WTC11 (cell line): ENCODE data around the gene ST6GALNAC5. TPM values are rescaled to one million over a fixed set of nuclear protein-coding genes. Genes with fewer than 3 reads are reported as not detected.
A peak's percentile ranks its signal among the peaks of the same experiment; 100 is the strongest.

Experiments used
- ATAC-seq: fragments of 200-7000 bp; cut with Tn5 transposase; 2 replicates; pipeline ENCODE4 v1.10.0; 2021; ENCODE audit warnings: mild to moderate bottlenecking, moderate library complexity
- CTCF ChIA-PET: fragments of 300-600 bp; sonication (Branson Sonifier 250); formaldehyde crosslinking; loops from one replicate; lab custom pipeline; 2021; ENCODE audit warnings: antibody characterized with exemption; lab: Charles Lee
- POLR2A ChIA-PET: fragments of 350-600 bp; sonication (Branson Sonifier 250); formaldehyde crosslinking; loops from one replicate; lab custom pipeline; 2021; ENCODE audit warnings: antibody characterized with exemption; lab: Charles Lee
- DNase-seq: peaks from one replicate; pipeline ENCODE4 v3.0.0; 2021; ENCODE audit warnings: low spot score
- H3K27ac Mint-ChIP-seq: 2 replicates; pipeline ENCODE4 v1.8.0; 2021; ENCODE audit warnings: mixed read lengths
- H3K27me3 Mint-ChIP-seq: 2 replicates; pipeline ENCODE4 v1.8.0; 2021; ENCODE audit warnings: low read depth, mild to moderate bottlenecking, moderate library complexity, mixed read lengths
- H3K36me3 Mint-ChIP-seq: 2 replicates; pipeline ENCODE4 v1.8.0; 2021; ENCODE audit warnings: mixed read lengths
- H3K4me1 Mint-ChIP-seq: 2 replicates; pipeline ENCODE4 v1.8.0; 2022; ENCODE audit warnings: mixed read lengths
- H3K4me3 Mint-ChIP-seq: 2 replicates; pipeline ENCODE4 v1.8.0; 2021; ENCODE audit warnings: mild to moderate bottlenecking, moderate library complexity, mixed read lengths
- H3K9me3 Mint-ChIP-seq: 2 replicates; pipeline ENCODE4 v1.8.0; 2021; ENCODE audit warnings: mixed read lengths
- EMX1 ChIP-seq: fragments of 250-450 bp; sonication (Bioruptor Pico); IDR thresholded peaks from 2 replicates; pipeline ENCODE4 v1.8.0; 2021; ENCODE audit warnings: mild to moderate bottlenecking
- ESRRA ChIP-seq: sonication (generic); formaldehyde crosslinking; IDR thresholded peaks from 2 replicates; pipeline ENCODE4 v1.8.1; 2022; ENCODE audit warnings: mild to moderate bottlenecking, missing genetic modification reagents, borderline replicate concordance
- FOXJ3 ChIP-seq: sonication (generic); formaldehyde crosslinking; IDR thresholded peaks from 2 replicates; pipeline ENCODE4 v1.9.0; 2021; ENCODE audit warnings: missing genetic modification reagents, mild to moderate bottlenecking, borderline replicate concordance
- GABPB1 ChIP-seq: sonication (generic); formaldehyde crosslinking; IDR thresholded peaks from 2 replicates; pipeline ENCODE4 v1.8.1; 2023; ENCODE audit warnings: mild to moderate bottlenecking, missing genetic modification reagents
- GTF2I ChIP-seq: fragments of 250-450 bp; sonication (Bioruptor Pico); conservative IDR thresholded peaks from 2 replicates; pipeline ENCODE4 v1.4.0; 2021; ENCODE audit warnings: mild to moderate bottlenecking
- JAZF1 ChIP-seq: fragments of 250-450 bp; sonication (Bioruptor Pico); IDR thresholded peaks from 2 replicates; pipeline ENCODE4 v1.9.0; 2021; ENCODE audit warnings: moderate library complexity, mild to moderate bottlenecking, inconsistent platforms
- JUN ChIP-seq: sonication (generic); formaldehyde crosslinking; IDR thresholded peaks from 2 replicates; pipeline ENCODE4 v1.8.0; 2023; ENCODE audit warnings: mild to moderate bottlenecking, missing genetic modification reagents
- NR2C2 ChIP-seq: sonication (generic); formaldehyde crosslinking; IDR thresholded peaks from 2 replicates; pipeline ENCODE4 v1.8.0; 2022; ENCODE audit warnings: mild to moderate bottlenecking, missing genetic modification reagents
- TCF7 ChIP-seq: sonication (generic); formaldehyde crosslinking; IDR thresholded peaks from 2 replicates; pipeline ENCODE4 v1.8.0; 2022; ENCODE audit warnings: mild to moderate bottlenecking, low read depth, missing genetic modification reagents, moderate library complexity
- ZNF263 ChIP-seq: sonication (generic); formaldehyde crosslinking; IDR thresholded peaks from 2 replicates; pipeline ENCODE4 v1.8.1; 2022; ENCODE audit warnings: low read depth, mild to moderate bottlenecking, moderate library complexity, missing genetic modification reagents
- ZNF317 ChIP-seq: sonication (generic); formaldehyde crosslinking; IDR thresholded peaks from 2 replicates; pipeline ENCODE4 v1.8.1; 2023; ENCODE audit warnings: low read depth, mild to moderate bottlenecking, moderate library complexity, missing genetic modification reagents, borderline replicate concordance
- ZNF396 ChIP-seq: fragments of 250-450 bp; sonication (Bioruptor Pico); IDR thresholded peaks from 2 replicates; pipeline ENCODE4 v1.8.0; 2021; ENCODE audit warnings: mild to moderate bottlenecking, moderate library complexity, borderline replicate concordance
- total RNA-seq: library from RNA; stranded (reverse); gene quantifications from 3 replicates; pipeline ENCODE4 v1.2.3, GENCODE V29; 2021
- TF ChIP-seq, protein P1 (sequence below): sonication (generic); formaldehyde crosslinking; IDR thresholded peaks from 2 replicates; pipeline ENCODE4 v1.8.0; 2023; ENCODE audit warnings: mild to moderate bottlenecking, missing genetic modification reagents
- TF ChIP-seq, protein P2 (sequence below): sonication (generic); formaldehyde crosslinking; IDR thresholded peaks from 2 replicates; pipeline ENCODE4 v1.8.1; 2023; ENCODE audit warnings: mild to moderate bottlenecking, missing genetic modification reagents, moderate library complexity
- TF ChIP-seq, protein P3 (sequence below): sonication (generic); formaldehyde crosslinking; IDR thresholded peaks from 2 replicates; pipeline ENCODE4 v1.8.0; 2023; ENCODE audit warnings: missing genetic modification reagents, mild to moderate bottlenecking, borderline replicate concordance
- TF ChIP-seq, protein P4 (sequence below): fragments of 250-450 bp; sonication (Bioruptor Pico); IDR thresholded peaks from 2 replicates; pipeline ENCODE4 v2.1.2; 2022; ENCODE audit warnings: mild to moderate bottlenecking, moderate library complexity

Gene ST6GALNAC5
- total RNA-seq, 1 experiment from 2014 or later = 9.6 TPM

DNA sequence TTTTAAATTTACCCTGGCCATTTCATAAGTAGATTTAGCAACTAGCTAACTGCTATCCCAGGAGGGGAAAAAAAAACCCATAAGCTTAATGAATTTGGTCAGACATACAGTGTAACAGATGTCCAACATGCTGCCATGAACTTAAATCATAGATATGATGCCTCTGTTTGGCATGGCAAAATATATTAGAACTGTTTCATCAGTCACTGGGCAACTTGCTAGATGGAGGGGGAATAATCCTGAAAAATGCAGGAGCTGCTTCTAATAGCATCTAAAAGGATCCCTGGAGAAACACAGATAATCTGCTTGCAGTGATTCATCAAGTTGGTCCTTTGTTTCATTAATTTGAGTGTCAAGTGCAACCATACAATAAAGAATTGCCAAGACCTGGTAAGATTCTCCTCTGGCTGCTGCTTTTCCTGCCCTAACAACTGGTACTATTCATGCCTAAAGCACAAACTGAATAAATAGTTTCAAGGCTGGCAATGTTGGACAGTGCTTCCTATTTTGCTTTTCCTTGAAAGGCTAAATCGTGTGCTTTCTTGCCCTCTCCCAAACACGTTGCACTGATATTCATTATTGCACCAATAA is 1.5 kb upstream of the ST6GALNAC5 start:
- H3K27me3 Mint-ChIP-seq = peaks cover 25% of the 10 kb centered on the region
- POLR2A ChIA-PET = no interaction called here
- TF ChIP-seq FOXJ3 (CRISPR knock-in tag) = no peak
- TF ChIP-seq, protein P1, sequence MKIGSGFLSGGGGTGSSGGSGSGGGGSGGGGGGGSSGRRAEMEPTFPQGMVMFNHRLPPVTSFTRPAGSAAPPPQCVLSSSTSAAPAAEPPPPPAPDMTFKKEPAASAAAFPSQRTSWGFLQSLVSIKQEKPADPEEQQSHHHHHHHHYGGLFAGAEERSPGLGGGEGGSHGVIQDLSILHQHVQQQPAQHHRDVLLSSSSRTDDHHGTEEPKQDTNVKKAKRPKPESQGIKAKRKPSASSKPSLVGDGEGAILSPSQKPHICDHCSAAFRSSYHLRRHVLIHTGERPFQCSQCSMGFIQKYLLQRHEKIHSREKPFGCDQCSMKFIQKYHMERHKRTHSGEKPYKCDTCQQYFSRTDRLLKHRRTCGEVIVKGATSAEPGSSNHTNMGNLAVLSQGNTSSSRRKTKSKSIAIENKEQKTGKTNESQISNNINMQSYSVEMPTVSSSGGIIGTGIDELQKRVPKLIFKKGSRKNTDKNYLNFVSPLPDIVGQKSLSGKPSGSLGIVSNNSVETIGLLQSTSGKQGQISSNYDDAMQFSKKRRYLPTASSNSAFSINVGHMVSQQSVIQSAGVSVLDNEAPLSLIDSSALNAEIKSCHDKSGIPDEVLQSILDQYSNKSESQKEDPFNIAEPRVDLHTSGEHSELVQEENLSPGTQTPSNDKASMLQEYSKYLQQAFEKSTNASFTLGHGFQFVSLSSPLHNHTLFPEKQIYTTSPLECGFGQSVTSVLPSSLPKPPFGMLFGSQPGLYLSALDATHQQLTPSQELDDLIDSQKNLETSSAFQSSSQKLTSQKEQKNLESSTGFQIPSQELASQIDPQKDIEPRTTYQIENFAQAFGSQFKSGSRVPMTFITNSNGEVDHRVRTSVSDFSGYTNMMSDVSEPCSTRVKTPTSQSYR (CRISPR knock-in tag) = no peak
- TF ChIP-seq, protein P2, sequence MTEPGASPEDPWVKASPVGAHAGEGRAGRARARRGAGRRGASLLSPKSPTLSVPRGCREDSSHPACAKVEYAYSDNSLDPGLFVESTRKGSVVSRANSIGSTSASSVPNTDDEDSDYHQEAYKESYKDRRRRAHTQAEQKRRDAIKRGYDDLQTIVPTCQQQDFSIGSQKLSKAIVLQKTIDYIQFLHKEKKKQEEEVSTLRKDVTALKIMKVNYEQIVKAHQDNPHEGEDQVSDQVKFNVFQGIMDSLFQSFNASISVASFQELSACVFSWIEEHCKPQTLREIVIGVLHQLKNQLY (CRISPR knock-in tag) = no peak
- TF ChIP-seq JUN (CRISPR knock-in tag) = no peak
- TF ChIP-seq JAZF1 (CRISPR knock-in tag) = no peak
- no peak for TF ChIP-seq GABPB1 (CRISPR knock-in tag)
- TF ChIP-seq ZNF263 (CRISPR knock-in tag) = no peak
- TF ChIP-seq GTF2I (CRISPR knock-in tag) = no peak
- TF ChIP-seq TCF7 = no peak
- TF ChIP-seq EMX1 (CRISPR knock-in tag) = no peak
- TF ChIP-seq, protein P3, sequence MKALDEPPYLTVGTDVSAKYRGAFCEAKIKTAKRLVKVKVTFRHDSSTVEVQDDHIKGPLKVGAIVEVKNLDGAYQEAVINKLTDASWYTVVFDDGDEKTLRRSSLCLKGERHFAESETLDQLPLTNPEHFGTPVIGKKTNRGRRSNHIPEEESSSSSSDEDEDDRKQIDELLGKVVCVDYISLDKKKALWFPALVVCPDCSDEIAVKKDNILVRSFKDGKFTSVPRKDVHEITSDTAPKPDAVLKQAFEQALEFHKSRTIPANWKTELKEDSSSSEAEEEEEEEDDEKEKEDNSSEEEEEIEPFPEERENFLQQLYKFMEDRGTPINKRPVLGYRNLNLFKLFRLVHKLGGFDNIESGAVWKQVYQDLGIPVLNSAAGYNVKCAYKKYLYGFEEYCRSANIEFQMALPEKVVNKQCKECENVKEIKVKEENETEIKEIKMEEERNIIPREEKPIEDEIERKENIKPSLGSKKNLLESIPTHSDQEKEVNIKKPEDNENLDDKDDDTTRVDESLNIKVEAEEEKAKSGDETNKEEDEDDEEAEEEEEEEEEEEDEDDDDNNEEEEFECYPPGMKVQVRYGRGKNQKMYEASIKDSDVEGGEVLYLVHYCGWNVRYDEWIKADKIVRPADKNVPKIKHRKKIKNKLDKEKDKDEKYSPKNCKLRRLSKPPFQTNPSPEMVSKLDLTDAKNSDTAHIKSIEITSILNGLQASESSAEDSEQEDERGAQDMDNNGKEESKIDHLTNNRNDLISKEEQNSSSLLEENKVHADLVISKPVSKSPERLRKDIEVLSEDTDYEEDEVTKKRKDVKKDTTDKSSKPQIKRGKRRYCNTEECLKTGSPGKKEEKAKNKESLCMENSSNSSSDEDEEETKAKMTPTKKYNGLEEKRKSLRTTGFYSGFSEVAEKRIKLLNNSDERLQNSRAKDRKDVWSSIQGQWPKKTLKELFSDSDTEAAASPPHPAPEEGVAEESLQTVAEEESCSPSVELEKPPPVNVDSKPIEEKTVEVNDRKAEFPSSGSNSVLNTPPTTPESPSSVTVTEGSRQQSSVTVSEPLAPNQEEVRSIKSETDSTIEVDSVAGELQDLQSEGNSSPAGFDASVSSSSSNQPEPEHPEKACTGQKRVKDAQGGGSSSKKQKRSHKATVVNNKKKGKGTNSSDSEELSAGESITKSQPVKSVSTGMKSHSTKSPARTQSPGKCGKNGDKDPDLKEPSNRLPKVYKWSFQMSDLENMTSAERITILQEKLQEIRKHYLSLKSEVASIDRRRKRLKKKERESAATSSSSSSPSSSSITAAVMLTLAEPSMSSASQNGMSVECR (CRISPR knock-in tag) = no peak
- TF ChIP-seq, protein P4, sequence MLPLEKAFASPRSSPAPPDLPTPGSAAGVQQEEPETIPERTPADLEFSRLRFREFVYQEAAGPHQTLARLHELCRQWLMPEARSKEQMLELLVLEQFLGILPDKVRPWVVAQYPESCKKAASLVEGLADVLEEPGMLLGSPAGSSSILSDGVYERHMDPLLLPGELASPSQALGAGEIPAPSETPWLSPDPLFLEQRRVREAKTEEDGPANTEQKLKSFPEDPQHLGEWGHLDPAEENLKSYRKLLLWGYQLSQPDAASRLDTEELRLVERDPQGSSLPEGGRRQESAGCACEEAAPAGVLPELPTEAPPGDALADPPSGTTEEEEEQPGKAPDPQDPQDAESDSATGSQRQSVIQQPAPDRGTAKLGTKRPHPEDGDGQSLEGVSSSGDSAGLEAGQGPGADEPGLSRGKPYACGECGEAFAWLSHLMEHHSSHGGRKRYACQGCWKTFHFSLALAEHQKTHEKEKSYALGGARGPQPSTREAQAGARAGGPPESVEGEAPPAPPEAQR (CRISPR knock-in tag) = no peak
- no peak for TF ChIP-seq ZNF396
- no peak for TF ChIP-seq NR2C2
- no peaks in the 10 kb centered on the region for H3K36me3 Mint-ChIP-seq
- H3K27ac Mint-ChIP-seq = no peak overlapping the region
- DNase-seq (no peak), ATAC-seq (no peak)
- CTCF ChIA-PET = interaction anchor here (1.5 kb wide), 1 partner anchor 712 kb away, joined by 5 read pairs; no protein-coding TSS in a partner anchor
- H3K4me1 Mint-ChIP-seq = peaks cover 12% of the 10 kb centered on the region; the same call in 1 of the 2 replicates
- peaks cover 5% of the 10 kb centered on the region; the same call in 1 of the 2 replicates for H3K9me3 Mint-ChIP-seq
- H3K4me3 Mint-ChIP-seq = no peak overlapping the region

DNA sequence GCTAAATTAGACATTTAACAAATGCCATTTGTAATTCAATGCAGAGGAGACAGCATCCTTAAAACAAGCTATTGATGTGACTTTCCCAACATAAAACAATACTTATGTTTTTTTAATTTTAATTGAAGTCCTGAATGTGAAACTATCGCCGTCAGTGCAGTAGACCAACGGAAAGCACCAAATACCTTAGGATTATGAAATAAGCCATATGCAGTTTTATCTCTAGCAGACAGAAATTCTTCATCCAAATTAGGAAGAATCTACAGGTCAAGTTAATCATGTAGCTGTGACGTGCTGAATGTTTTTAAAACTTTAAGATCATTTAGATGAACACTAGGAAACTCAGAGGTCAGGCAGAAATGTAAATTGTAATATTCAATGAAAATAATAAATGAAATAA is 714 bp upstream of the ST6GALNAC5 start:
- CTCF ChIA-PET = interaction anchor here (1.5 kb wide), 1 partner anchor 712 kb away, joined by 5 read pairs; no protein-coding TSS in a partner anchor
- H3K27ac Mint-ChIP-seq = no peak overlapping the region
- peaks cover 12% of the 10 kb centered on the region; the same call in 1 of the 2 replicates for H3K4me1 Mint-ChIP-seq
- H3K36me3 Mint-ChIP-seq = no peaks in the 10 kb centered on the region
- H3K9me3 Mint-ChIP-seq = no peaks in the 10 kb centered on the region
- POLR2A ChIA-PET = no interaction called here
- DNase-seq = no peak
- peak overlapping the region; percentile 20; the same call in 1 of the 2 replicates for H3K4me3 Mint-ChIP-seq
- no peak for TF ChIP-seq ZNF317
- TF ChIP-seq ESRRA (CRISPR knock-in tag) = no peak
- H3K27me3 Mint-ChIP-seq = peaks cover 25% of the 10 kb centered on the region
- ATAC-seq = no peak
